Panc1 (cell line): ENCODE measurements around the gene FGD4. TPM values are rescaled to one million over a fixed set of nuclear protein-coding genes. Genes with fewer than 3 reads are reported as not detected.

Source experiments
- ATAC-seq: fragments of 200-7000 bp; cut with Tn5 transposase; 2 replicates; pipeline ENCODE4 v1.9.1; 2020; ENCODE audit warnings: mild to moderate bottlenecking, moderate library complexity
- BruUV-seq: library from RNA; stranded (reverse); fragments of 400-500 nt; replicated peaks from 2 replicates; lab custom pipeline; 2021; lab: Mats Ljungman, UMichigan
- CTCF ChIA-PET: fragments of 300-600 bp; sonication (Branson Sonifier 250); formaldehyde crosslinking; loops from one replicate; lab custom pipeline; 2022; ENCODE audit warnings: antibody characterized with exemption; lab: Charles Lee
- POLR2A ChIA-PET: fragments of 300-600 bp; sonication (Branson Sonifier 250); formaldehyde crosslinking; loops from one replicate; lab custom pipeline; 2022; ENCODE audit warnings: antibody characterized with exemption; lab: Charles Lee
- DNase-seq: peaks from one replicate; pipeline ENCODE4 v3.0.0-alpha.2; 2010; ENCODE audit warnings: low read depth, low spot score
- H3K27ac ChIP-seq: 2 replicates; pipeline ENCODE4 v1.5.1; 2011; ENCODE audit warnings: mild to moderate bottlenecking, low read length, inconsistent platforms
- H3K27me3 ChIP-seq: fragments of 200-500 bp; sonication (Bioruptor generic); 2 replicates; pipeline ENCODE4 v1.6.0; 2014; ENCODE audit warnings: low read length, inconsistent platforms; ENCODE audit not compliant: control insufficient read depth, insufficient read depth
- H3K36me3 ChIP-seq: fragments of 200-500 bp; sonication (Bioruptor generic); 2 replicates; pipeline ENCODE4 v1.5.1; 2014; ENCODE audit warnings: inconsistent platforms, mild to moderate bottlenecking, low read length, moderate library complexity; ENCODE audit not compliant: control insufficient read depth, insufficient read depth
- H3K4me1 ChIP-seq: 2 replicates; pipeline ENCODE4 v1.5.1; 2011; ENCODE audit warnings: inconsistent platforms, mild to moderate bottlenecking, low read length, moderate library complexity; ENCODE audit not compliant: control insufficient read depth, insufficient read depth
- H3K4me3 ChIP-seq, 2 experiments: 2 replicates each; pipeline ENCODE4 v1.5.1; 2011 to 2012; ENCODE audit warnings: low read depth in 2 of 2, low read length in 2 of 2, mild to moderate bottlenecking in 2 of 2, inconsistent platforms in 1 of 2, moderate library complexity in 1 of 2
- H3K9me3 ChIP-seq: fragments of 200-500 bp; sonication (Bioruptor generic); 2 replicates; pipeline ENCODE4 v1.5.1; 2014; ENCODE audit warnings: low read depth, mild to moderate bottlenecking, inconsistent platforms, low read length, moderate library complexity; ENCODE audit not compliant: control insufficient read depth, insufficient read depth
- POLR2AphosphoS5 ChIP-seq: IDR thresholded peaks from 2 replicates; pipeline ENCODE4 v1.6.1; 2012; ENCODE audit warnings: mild to moderate bottlenecking, low read depth, low read length, moderate library complexity
- SIN3A ChIP-seq: IDR thresholded peaks from 2 replicates; pipeline ENCODE4 v1.6.1; 2012; ENCODE audit warnings: low read depth, mild to moderate bottlenecking, low read length, moderate library complexity, borderline replicate concordance; ENCODE audit not compliant: insufficient read depth
- TCF7L2 ChIP-seq: IDR thresholded peaks from 2 replicates; pipeline ENCODE4 v1.6.1; 2011; ENCODE audit warnings: mild to moderate bottlenecking, low read depth, low read length, inconsistent platforms
- in situ Hi-C: cut with HindIII; loops from 2 replicates; pipeline ENCODE4 v1.10.0; 2016; ENCODE audit warnings: low sequenced_read_pairs, low pct_unique_long_range_greater_than_20kb
- intact Hi-C: fragments of 100-400 bp; cut with micrococcal nuclease; formaldehyde crosslinking; loops from one replicate; pipeline ENCODE4 v1.10.0; 2022; ENCODE audit not compliant: unreplicated experiment
- total RNA-seq: library from RNA; stranded (reverse); gene quantifications from one replicate; pipeline ENCODE4 v1.2.1, GENCODE V29; 2021; ENCODE audit not compliant: unreplicated experiment
- TF ChIP-seq, protein P1 (sequence below), 2 experiments: IDR thresholded peaks; 2 replicates each; pipeline ENCODE4 v1.6.1; 2011 to 2012; ENCODE audit warnings: low read depth in 2 of 2, control low read depth in 1 of 2, low read length in 1 of 2, mild to moderate bottlenecking in 1 of 2, moderate library complexity in 1 of 2; ENCODE audit not compliant: insufficient read depth in 1 of 2
- TF ChIP-seq, protein P2 (sequence below): fragments of 450-650 bp; IDR thresholded peaks from 2 replicates; pipeline ENCODE4 v1.5.1; 2017; ENCODE audit warnings: mild to moderate bottlenecking

FGD4 gene
- total RNA-seq, 1 experiment from 2014 or later, result 5.0 TPM

GRCh38 chr12:32460638-32461037, 61.3 kb downstream of the FGD4 start:
- DNase-seq, result no peak
- intact Hi-C loops (no loop called here), in situ Hi-C loops (no loop called here)
- Histone ChIP-seq H3K27ac (no peak overlapping the region), H3K27me3 (no peaks in the 10 kb centered on the region), H3K9me3 (no peaks in the 10 kb centered on the region), H3K4me3 (no peak overlapping the region), H3K36me3 (no peaks in the 10 kb centered on the region), H3K4me1 (peaks cover 24% of the 10 kb centered on the region)
- ChIA-PET POLR2A (interaction anchor here (0.6 to 0.7 kb wide), 2 partner anchors 149 to 194 kb away, joined by 3 read pairs; no protein-coding TSS in a partner anchor), CTCF (no interaction called here)
- BruUV-seq, result no TSS peak
- no peak for ATAC-seq
- TF ChIP-seq, protein P1, sequence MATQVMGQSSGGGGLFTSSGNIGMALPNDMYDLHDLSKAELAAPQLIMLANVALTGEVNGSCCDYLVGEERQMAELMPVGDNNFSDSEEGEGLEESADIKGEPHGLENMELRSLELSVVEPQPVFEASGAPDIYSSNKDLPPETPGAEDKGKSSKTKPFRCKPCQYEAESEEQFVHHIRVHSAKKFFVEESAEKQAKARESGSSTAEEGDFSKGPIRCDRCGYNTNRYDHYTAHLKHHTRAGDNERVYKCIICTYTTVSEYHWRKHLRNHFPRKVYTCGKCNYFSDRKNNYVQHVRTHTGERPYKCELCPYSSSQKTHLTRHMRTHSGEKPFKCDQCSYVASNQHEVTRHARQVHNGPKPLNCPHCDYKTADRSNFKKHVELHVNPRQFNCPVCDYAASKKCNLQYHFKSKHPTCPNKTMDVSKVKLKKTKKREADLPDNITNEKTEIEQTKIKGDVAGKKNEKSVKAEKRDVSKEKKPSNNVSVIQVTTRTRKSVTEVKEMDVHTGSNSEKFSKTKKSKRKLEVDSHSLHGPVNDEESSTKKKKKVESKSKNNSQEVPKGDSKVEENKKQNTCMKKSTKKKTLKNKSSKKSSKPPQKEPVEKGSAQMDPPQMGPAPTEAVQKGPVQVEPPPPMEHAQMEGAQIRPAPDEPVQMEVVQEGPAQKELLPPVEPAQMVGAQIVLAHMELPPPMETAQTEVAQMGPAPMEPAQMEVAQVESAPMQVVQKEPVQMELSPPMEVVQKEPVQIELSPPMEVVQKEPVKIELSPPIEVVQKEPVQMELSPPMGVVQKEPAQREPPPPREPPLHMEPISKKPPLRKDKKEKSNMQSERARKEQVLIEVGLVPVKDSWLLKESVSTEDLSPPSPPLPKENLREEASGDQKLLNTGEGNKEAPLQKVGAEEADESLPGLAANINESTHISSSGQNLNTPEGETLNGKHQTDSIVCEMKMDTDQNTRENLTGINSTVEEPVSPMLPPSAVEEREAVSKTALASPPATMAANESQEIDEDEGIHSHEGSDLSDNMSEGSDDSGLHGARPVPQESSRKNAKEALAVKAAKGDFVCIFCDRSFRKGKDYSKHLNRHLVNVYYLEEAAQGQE (IDR thresholded peaks at IDR 0.05; ENCODE audit: insufficient read depth in 1 of 2, low read depth in 2 of 2, low read length in 1 of 2), result no peak
- TF ChIP-seq SIN3A (no peak), TCF7L2 (no peak)
- TF ChIP-seq, protein P2, sequence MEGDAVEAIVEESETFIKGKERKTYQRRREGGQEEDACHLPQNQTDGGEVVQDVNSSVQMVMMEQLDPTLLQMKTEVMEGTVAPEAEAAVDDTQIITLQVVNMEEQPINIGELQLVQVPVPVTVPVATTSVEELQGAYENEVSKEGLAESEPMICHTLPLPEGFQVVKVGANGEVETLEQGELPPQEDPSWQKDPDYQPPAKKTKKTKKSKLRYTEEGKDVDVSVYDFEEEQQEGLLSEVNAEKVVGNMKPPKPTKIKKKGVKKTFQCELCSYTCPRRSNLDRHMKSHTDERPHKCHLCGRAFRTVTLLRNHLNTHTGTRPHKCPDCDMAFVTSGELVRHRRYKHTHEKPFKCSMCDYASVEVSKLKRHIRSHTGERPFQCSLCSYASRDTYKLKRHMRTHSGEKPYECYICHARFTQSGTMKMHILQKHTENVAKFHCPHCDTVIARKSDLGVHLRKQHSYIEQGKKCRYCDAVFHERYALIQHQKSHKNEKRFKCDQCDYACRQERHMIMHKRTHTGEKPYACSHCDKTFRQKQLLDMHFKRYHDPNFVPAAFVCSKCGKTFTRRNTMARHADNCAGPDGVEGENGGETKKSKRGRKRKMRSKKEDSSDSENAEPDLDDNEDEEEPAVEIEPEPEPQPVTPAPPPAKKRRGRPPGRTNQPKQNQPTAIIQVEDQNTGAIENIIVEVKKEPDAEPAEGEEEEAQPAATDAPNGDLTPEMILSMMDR, result no peak

GRCh38 chr12:32462908-32463307, 63.5 kb downstream of the FGD4 start:
- H3K27me3 ChIP-seq, result no peaks in the 10 kb centered on the region
- H3K9me3 ChIP-seq, result no peaks in the 10 kb centered on the region
- H3K36me3 ChIP-seq, result no peaks in the 10 kb centered on the region
- ChIA-PET CTCF (no interaction called here), POLR2A (no interaction called here)
- in situ Hi-C loops (no loop called here), intact Hi-C loops (no loop called here)
- ATAC-seq (no peak), DNase-seq (no peak)
- no peak overlapping the region for H3K4me3 ChIP-seq
- TF ChIP-seq SIN3A, result no peak
- TF ChIP-seq, protein P2, result no peak
- no TSS peak for BruUV-seq
- 0 out of 2 replicates have a peak, but pooled peaks cover 3% of the 10 kb centered on the region for H3K4me1 ChIP-seq
- H3K27ac ChIP-seq, result no peak overlapping the region

DNA sequence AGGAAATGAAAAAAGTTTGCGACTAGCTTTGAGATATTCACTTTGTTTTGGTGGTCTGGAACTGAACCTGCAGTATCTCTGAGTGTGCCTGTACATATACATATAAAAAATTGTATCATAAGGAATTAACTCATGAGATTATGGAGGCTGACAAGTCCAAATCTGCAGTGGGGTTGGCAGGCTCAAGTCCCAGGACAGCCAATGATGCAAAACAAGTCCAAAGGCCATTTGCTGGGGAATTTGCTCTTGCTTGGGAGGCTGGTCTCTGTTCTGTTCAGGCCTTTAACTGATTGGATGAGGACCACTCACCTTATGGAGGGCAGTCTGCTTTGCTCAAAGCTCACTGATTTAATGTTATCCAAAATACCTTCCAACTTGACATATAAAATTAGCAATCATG, 66.8 kb downstream of the FGD4 start:
- intact Hi-C loops, result no loop called here
- POLR2A ChIA-PET, result no interaction called here
- BruUV-seq, result no TSS peak

More for the DNA sequence above, 66.8 kb downstream of the FGD4 start:
- Histone ChIP-seq H3K27me3 (no peaks in the 10 kb centered on the region), H3K27ac (no peak overlapping the region), H3K4me1 (0 out of 2 replicates have a peak, but pooled peaks cover 3% of the 10 kb centered on the region), H3K4me3 (no peak overlapping the region), H3K9me3 (no peaks in the 10 kb centered on the region), H3K36me3 (no peaks in the 10 kb centered on the region)
- no peak for ATAC-seq
- no peak for DNase-seq
- CTCF ChIA-PET, result no interaction called here
- in situ Hi-C loops, result no loop called here
- TF ChIP-seq SIN3A, result no peak
- no peak for TF ChIP-seq POLR2AphosphoS5
- TF ChIP-seq, protein P2, result no peak
- TF ChIP-seq, protein P1 (IDR thresholded peaks at IDR 0.05; ENCODE audit: insufficient read depth in 1 of 2, low read depth in 2 of 2, low read length in 1 of 2), result no peak
- TF ChIP-seq TCF7L2, result no peak
